NCI-H128 (cell line): Measurements from ENCODE around the gene EED.
"Not testable (repeated sequence)": the region's sequence is repeated elsewhere in the genome, so short reads cannot be mapped to it uniquely, and the experiment has no call there.

Experiments
- DNase-seq: peaks from one replicate; lab custom pipeline; 2025; ENCODE audit not compliant: unreplicated experiment; lab: John Stamatoyannopoulos, UW

The EED gene

DNA sequence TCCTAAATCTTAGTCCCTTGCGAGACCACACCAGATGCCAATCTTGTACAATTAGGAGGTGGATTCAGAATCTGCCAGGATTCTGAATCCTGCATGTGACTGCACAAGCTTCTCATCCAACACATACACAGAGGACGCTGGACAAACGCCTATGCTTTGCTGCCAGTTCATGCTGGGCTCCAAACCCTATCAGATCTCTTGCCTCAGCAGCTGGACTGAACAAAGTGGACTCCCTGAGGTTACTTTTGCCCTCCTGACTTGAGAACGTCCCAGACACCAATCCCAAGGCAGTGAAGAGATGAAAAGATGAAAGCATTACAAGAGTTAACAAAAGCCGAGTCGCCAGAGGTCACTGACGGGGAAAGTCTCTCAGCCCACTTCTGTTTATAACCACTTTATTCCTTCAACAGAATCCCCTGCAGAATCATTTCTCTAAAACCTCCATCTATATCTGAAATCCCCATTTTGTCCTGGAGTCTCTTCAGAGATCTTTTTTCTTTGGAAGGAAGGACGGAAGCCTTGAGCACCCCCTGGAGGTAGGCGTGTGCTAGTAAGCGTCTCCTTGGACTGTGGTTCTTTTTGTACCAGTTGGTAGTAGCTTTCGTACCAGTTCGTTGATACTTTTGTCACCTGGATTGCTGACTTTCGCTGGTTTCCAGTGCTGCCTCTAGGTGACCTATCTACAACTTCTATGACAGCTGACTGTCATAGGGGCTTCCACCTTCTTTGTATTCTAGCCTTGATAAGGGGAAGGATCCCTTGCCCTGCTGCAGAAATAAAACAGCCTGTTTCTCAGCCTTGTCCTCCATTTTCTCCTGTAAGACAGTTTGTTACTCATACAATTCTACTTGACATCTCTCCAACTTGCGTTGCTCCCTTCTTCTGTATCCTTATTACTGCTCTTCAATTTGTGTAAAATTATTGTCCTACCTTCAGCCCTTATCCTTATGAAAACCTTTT lies 26.1 kb upstream of the EED start:
- DNase-seq, result no peak

DNA sequence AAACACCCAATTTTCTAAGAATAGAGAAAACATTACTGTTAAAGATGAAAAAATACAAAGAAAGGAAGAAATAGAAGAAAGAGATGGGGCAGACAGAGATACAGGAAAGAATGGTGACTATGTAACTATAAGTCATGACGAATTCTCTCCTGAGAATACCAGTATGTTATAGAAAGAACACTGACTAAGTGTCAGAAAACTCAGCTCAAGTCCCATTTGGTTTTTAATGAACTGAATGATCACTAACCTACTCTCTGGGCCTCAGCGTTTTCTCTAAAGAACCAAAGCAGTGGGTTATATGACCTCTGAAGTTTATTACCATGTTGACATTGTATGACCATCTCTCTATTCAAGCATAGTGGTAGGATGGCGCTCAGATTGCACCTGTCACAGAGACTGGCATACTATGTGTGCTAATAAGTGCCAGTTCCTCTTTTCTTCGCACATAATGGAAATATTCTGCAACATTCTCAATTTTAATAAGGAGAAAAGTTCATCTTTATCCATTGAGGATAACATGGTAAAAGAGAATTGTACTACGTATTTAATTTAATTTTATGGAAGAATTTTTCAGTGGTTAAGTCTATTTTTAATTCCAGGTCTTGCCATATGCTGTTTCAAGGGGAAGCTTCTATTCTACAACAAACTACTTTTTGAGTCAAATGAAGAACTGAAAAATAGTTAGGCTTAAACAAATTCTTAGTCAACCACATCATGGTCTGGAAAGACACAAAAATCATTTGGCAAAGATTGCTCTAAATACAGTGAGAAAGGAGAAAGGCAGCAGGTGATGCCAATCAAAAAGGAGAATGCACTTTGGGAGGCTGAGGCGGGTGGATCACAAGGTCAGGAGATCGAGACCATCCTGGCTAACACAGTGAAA lies 25.0 kb upstream of the EED start:
- DNase-seq, result no peak

- DNase-seq, result no peak
Measured at GRCh38 chr11:86220653-86221052, 23.9 kb upstream of the EED start.

DNA sequence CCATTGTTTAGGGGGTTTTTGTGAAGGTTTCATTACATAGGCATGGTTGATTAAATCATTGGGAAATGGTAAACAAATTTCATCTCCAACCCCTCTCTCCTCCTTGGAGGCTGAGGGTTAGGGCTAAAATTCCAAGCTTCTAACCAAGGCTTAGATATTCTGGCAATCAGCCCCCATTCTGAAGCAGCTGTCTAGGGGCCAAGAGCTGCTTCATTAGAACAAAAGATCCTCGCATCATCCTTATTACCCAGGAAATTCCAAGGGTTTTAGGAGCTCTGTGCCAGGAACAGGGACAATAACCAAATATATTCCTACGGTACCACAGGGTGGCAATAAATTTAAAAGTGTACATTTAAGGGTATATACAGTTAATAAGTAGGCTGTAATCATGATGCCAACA lies 22.5 kb upstream of the EED start:
- DNase-seq, result no peak

DNA sequence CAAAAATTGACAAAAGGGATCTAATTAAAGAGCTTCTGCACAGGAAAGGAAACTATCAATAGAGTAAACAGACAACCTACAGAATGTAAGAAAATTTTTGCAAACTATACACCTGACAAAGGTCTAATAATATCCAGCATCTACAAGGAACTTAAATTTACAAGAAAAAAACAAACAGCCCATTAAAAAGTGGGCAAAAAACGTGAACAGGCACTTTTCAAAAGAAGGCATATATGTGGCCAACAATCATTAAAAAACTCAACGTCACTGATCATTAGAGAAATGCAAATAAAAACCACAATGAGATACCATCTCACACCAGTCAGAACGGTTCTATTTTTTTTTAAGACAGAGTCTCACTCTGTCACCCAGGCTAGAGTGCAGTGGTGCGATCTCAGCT lies 20.0 kb upstream of the EED start:
- not testable (repeated sequence) for DNase-seq

- DNase-seq, result not testable (repeated sequence)
Measured at GRCh38 chr11:86225344-86225743, 19.2 kb upstream of the EED start.

DNA sequence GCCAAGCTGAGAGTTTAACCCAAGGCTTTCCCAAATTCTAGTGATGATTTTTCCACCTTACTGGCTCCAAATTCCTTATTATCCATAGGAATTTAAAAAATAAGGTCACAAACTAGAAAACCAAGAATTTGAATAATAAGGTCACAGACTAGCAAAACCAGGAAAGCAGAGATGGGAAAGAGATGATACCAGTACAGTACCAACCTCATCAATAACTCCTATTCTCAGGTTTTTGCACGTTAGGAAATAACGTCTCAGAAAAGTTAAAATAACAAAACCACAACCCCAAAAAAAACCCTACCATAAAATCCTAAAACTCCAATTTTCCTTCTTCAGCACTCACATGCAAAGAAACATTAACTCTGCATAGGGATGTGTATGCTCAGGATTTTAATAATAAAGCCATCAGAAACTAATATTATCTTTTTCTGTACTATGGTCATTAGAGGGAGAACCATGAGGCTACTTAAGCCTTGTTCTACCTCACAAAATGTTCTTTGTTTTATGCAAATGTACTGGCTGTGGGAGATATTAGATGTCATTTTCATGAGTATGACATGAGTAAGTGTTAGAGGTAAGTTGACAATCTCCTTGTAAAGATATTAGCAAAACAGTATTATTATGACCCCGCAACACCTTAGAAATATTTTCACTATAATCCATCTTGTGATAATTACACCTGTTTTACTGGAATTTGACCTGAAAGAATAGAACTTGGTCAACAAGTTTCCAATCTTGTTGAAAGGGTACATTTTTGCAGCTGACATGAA lies 16.1 kb upstream of the EED start:
- no peak for DNase-seq

- not testable (repeated sequence) for DNase-seq
Measured at GRCh38 chr11:86229039-86229330, 15.6 kb upstream of the EED start.

GRCh38 chr11:86230179-86230804 lies 14.3 kb upstream of the EED start:
- no peak for DNase-seq

DNA sequence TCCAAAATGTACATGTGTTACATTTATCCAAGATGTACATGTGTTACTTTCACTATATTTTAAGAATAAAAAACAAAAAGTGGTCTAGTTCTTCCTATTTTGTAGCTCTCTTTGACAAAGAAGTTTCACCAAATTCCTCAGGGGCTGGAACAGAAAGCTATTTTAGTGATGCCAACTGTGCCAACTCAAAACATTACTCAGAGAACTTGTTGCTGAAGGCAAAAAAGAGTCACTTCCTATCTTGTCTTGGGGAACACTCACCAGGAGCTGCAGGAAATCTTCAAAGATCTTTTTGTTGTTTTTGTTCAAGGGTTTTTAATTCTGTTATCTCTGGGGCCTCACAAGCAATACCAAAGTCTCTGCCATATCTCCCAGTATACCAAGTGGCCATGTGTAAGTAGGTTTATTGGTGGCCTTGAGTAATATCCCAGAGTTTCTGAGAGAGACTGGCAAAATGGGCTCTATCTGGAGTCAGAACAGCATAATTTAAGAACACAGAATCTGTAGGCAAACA lies 13.6 kb upstream of the EED start:
- DNase-seq, result no peak

DNA sequence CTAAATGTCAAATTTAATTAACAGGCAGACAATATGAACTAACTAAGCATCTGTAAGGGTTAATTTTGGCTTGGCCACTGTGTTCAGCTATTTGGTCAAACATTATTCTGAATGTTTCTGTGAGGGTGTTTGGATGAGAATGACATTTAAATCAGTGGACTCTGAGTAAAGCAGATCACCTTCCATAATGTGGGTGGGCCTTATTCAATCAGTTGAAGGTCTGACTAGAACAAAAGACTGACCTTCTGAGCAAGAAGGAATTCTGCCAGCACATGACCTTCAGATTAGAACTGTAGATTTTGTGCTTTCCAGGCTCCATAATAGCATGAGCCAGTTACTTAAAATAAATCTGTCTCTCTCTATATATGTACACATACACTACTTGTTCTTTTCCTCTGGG lies 12.0 kb upstream of the EED start:
- no peak for DNase-seq

DNA sequence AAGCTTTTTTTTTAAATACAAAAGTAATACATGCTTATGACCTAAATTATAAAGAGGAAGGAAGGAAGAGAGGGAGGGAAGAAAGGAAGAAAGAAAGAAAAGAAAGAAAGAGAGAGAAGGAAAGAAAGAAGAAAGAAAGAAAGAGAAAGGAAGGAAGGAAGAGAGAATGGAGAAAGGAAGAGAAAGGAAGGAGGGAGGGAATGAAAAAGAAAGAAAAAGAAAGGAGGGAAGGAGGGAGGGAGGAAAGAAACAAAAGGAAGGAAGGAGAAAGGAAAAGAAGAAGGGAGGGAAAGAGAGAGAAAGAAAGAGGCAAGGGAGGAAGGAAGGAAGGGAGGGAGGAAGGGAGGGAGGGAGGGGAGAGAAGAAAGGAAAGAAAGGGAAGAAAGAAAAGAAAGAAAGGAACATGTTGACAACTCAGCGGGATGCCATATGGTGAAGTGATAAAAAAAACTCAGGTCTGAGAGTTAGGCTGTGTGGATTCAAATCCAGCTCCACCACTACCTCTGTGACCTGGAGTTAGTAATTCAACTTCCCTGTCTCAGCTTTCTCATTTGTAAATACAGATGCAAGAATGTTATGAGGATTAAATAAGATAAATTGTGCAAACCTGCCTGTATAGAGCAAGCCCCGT lies 9.6 kb upstream of the EED start:
- DNase-seq, result no peak

DNA sequence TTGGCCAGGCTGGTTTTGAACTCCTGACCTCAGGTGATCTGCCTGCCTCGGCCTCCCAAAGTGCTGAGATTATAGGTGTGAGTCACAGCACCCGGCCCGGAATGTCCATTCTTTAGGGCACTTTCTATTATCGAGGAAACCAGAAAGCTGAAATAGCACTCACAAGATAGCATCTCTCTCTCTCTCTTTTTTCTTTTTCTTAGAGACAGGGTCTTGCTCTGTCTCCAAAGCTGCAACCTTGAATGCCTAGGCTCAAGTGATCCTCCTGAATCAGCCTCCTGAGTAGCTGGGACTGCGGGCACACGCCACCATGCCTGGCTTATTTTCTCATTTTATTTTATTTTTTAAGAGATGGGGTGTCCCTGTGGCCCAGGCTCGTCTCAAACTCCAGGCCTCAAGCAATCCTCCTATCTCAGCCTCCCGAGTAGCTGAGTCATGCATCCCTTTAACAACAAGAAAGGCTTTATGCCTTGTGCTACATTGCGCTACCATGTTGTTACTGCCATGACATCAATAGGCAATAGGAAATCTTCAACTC lies 7.2 kb upstream of the EED start:
- DNase-seq, result no peak

GRCh38 chr11:86240164-86240563 lies 4.4 kb upstream of the EED start:
- no peak for DNase-seq

DNA sequence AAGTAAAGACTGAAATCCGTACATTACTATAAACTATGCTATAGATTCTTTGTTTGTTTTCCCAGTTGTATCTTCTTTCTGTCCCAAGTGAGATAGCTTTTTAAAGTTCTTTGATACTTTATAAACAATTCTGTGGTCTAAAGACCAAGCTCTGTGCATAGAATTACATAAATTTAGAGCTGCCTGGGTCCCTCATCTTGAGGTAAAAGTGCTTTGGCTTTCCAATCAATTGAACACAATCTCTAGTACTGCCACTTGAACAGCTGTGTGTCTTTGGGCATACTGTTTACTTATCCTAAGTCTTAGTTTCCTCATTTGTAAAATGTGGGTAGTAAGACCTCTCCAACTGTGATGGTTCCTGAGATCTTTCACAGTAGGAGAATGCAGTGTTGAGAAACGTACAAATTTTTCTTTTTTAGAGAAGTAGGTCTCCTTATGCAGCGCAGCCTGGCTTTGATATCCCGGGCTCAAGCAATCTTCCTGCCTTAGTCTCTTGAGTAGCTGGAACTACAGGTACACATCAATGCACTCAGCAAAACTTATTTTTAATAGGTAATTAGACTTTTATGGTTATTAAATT lies 2.5 kb upstream of the EED start:
- no peak for DNase-seq

- DNase-seq, result no peak
Measured at GRCh38 chr11:86243396-86243795, 1.2 kb upstream of the EED start.

DNA sequence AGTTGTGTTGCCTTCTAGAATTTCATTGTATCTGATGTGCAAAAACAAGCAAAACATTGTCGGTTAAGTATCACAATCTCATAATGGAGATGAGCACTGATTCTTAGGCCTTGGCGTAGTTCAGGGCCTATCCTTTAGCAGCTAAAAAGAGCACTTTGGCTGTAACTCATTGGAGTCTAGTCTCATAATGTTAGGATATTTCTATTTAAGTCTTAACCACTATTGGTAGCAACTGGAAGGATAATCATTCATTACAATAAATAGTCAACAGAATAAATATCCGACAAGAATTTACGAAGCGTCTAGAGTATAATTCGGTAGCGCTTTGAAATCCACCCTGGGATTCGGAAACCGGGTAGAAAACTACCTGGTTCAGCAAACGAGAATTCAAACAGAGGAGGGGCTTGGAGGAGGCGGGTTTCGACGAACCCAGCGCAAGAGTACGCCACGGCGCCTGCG lies 461 bp upstream of the EED start:
- peak; percentile 77 for DNase-seq

DNA sequence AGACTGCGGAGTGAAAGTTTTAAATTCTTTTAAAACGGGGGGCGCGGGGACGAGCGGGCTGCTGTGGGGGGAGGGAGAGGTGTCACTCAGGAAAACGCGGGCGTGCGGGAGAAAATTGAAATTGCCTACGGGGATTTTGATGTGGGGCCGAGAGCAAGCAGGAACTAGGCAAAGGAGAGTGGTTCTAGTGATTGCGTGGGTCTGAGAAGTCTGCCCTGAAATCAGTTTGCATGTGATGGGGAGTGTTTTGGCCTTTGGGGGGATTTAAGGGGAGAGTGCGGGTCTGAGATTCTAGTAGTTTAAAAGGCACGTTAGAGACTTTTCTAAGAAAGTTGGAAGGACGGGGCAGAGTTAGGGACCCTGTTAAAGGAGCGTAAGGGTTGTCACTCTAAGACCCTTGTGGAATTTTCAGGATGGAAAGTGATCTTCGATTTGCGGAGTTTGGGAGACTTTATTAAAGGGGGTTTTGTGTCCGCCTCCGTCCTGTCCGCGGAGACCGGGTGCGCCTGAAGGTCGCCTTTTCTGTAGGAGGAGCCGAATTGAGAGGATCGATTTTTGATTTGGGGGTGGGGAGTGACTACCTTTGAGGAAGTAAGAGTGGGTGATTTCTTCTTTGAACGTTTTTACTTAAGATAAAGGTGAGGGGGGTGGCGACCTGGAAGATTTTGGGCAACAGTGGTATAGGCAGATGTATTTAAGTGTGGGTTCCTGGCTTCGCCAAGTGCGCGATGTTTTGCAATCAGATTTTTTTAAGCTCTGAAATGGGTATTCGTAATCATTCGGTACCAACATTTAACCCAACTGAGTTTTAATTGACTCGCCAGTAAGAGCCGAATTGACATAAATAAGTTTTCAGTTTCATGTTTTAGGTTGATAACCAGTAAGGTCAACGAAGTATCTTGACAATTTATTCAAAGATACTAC lies 1.1 kb downstream of the EED start:
- no peak for DNase-seq

GRCh38 chr11:86246293-86246675 lies 1.7 kb downstream of the EED start:
- no peak for DNase-seq
